ENCODE measurements around the gene CNTN4. TPM values are rescaled to one million over a fixed set of nuclear protein-coding genes. Genes with fewer than 3 reads are reported as not detected.

Gene CNTN4
- total RNA-seq, 6 experiments from 2014 or later, result not detected

GRCh38 chr3:2652386-2652785 lies 553.7 kb downstream of the CNTN4 start:
- no peak for TF ChIP-seq CTCF (IDR thresholded peaks at IDR 0.05)
- Mint-ChIP-seq H3K4me3 (no peak overlapping the region), H3K27me3 (ENCODE audit: insufficient read depth) (no peaks in the 10 kb centered on the region; the same call in 1 of the 2 replicates), H3K4me1 (ENCODE audit: low read depth) (no peaks in the 10 kb centered on the region), H3K27ac (no peak overlapping the region), H3K9me3 (peaks cover 74% of the 10 kb centered on the region), H3K36me3 (ENCODE audit: low read depth) (peaks cover 6% of the 10 kb centered on the region)
- DNase-seq, result no peak

- no peaks in the 10 kb centered on the region; the same call in 1 of the 2 replicates for H3K27me3 Mint-ChIP-seq (ENCODE audit: insufficient read depth)
- peaks cover 4% of the 10 kb centered on the region; the same call in 1 of the 2 replicates for H3K36me3 Mint-ChIP-seq (ENCODE audit: low read depth)
- H3K27ac Mint-ChIP-seq, result no peak overlapping the region
- no peak for TF ChIP-seq CTCF (IDR thresholded peaks at IDR 0.05)
- H3K4me3 Mint-ChIP-seq, result no peak overlapping the region
- H3K4me1 Mint-ChIP-seq (ENCODE audit: low read depth), result no peaks in the 10 kb centered on the region
- DNase-seq, result no peak
- peaks cover 72% of the 10 kb centered on the region for H3K9me3 Mint-ChIP-seq
Measured at GRCh38 chr3:2653706-2654105, 555.0 kb downstream of the CNTN4 start.

- H3K4me3 Mint-ChIP-seq, result no peak overlapping the region
- DNase-seq, result no peak
- H3K4me1 Mint-ChIP-seq (ENCODE audit: low read depth), result no peaks in the 10 kb centered on the region
- TF ChIP-seq CTCF (IDR thresholded peaks at IDR 0.05), result no peak
- H3K27me3 Mint-ChIP-seq (ENCODE audit: insufficient read depth), result no peaks in the 10 kb centered on the region; the same call in 1 of the 2 replicates
- peaks cover 62% of the 10 kb centered on the region for H3K9me3 Mint-ChIP-seq
- H3K27ac Mint-ChIP-seq, result no peak overlapping the region
- peaks cover 4% of the 10 kb centered on the region; the same call in 1 of the 2 replicates for H3K36me3 Mint-ChIP-seq (ENCODE audit: low read depth)
Measured at GRCh38 chr3:2655229-2655701, 556.6 kb downstream of the CNTN4 start.

- Mint-ChIP-seq H3K27ac (no peak overlapping the region), H3K9me3 (peaks cover 69% of the 10 kb centered on the region), H3K4me3 (no peak overlapping the region), H3K36me3 (ENCODE audit: low read depth) (peaks cover 4% of the 10 kb centered on the region; the same call in 1 of the 2 replicates), H3K27me3 (ENCODE audit: insufficient read depth) (no peaks in the 10 kb centered on the region; the same call in 1 of the 2 replicates), H3K4me1 (ENCODE audit: low read depth) (no peaks in the 10 kb centered on the region)
- TF ChIP-seq CTCF (IDR thresholded peaks at IDR 0.05), result no peak
- no peak for DNase-seq
Measured at GRCh38 chr3:2656806-2657777, 558.4 kb downstream of the CNTN4 start.

- Mint-ChIP-seq H3K4me3 (no peak overlapping the region), H3K9me3 (peaks cover 70% of the 10 kb centered on the region), H3K27me3 (ENCODE audit: insufficient read depth) (no peaks in the 10 kb centered on the region; the same call in 1 of the 2 replicates), H3K4me1 (ENCODE audit: low read depth) (no peaks in the 10 kb centered on the region), H3K36me3 (ENCODE audit: low read depth) (no peaks in the 10 kb centered on the region), H3K27ac (no peak overlapping the region)
- TF ChIP-seq CTCF (IDR thresholded peaks at IDR 0.05), result no peak
- DNase-seq, result no peak
Measured at GRCh38 chr3:2657971-2658370, 559.3 kb downstream of the CNTN4 start.
